HG03108 (cell line): ENCODE data around the gene RIMBP2.

ENCODE experiments used
- ATAC-seq: cut with Tn5 transposase; IDR thresholded peaks from one replicate; pipeline ENCODE4 v1.9.1; 2021; ENCODE audit warnings: moderate library complexity; ENCODE audit not compliant: unreplicated experiment

Gene RIMBP2

GRCh38 chr12:130434560-130434959 is 281.5 kb downstream of the RIMBP2 start:
- no peak for ATAC-seq

GRCh38 chr12:130433834-130434233 is 282.3 kb downstream of the RIMBP2 start:
- no peak for ATAC-seq

GRCh38 chr12:130433411-130433810 is 282.7 kb downstream of the RIMBP2 start:
- ATAC-seq = no peak

- ATAC-seq = no peak
Observed at GRCh38 chr12:130431176-130431575, 284.9 kb downstream of the RIMBP2 start.

GRCh38 chr12:130429656-130430505 is 286.2 kb downstream of the RIMBP2 start:
- no peak for ATAC-seq

- ATAC-seq = no peak
Observed at GRCh38 chr12:130428116-130428515, 288.0 kb downstream of the RIMBP2 start.

GRCh38 chr12:130427381-130427887 is 288.7 kb downstream of the RIMBP2 start:
- no peak for ATAC-seq

GRCh38 chr12:130425698-130426245 is 290.3 kb downstream of the RIMBP2 start:
- ATAC-seq = no peak

GRCh38 chr12:130424858-130425697 is 291.0 kb downstream of the RIMBP2 start:
- no peak for ATAC-seq

GRCh38 chr12:130423991-130424857 is 291.9 kb downstream of the RIMBP2 start:
- no peak for ATAC-seq

GRCh38 chr12:130423136-130423535 is 293.0 kb downstream of the RIMBP2 start:
- no peak for ATAC-seq

GRCh38 chr12:130422676-130423075 is 293.4 kb downstream of the RIMBP2 start:
- ATAC-seq = no peak

- ATAC-seq = no peak
Observed at GRCh38 chr12:130421896-130422295, 294.2 kb downstream of the RIMBP2 start.

- no peak for ATAC-seq
Observed at GRCh38 chr12:130420071-130420470, 296.0 kb downstream of the RIMBP2 start.

GRCh38 chr12:130419116-130419515 is 297.0 kb downstream of the RIMBP2 start:
- no peak for ATAC-seq

GRCh38 chr12:130418251-130418650 is 297.8 kb downstream of the RIMBP2 start:
- ATAC-seq = no peak

GRCh38 chr12:130414381-130414780 is 301.7 kb downstream of the RIMBP2 start:
- no peak for ATAC-seq

- ATAC-seq = no peak
Observed at GRCh38 chr12:130413909-130414308, 302.2 kb downstream of the RIMBP2 start.

- ATAC-seq = no peak
Observed at GRCh38 chr12:130412384-130412783, 303.7 kb downstream of the RIMBP2 start.

- no peak for ATAC-seq
Observed at GRCh38 chr12:130405332-130405731, 310.8 kb downstream of the RIMBP2 start.
